Loucy (cell line): Measurements from ENCODE around the gene SMG9.

Experiments
- H2AFZ ChIP-seq: fragments of 200-600 bp; sonication (generic); 2 replicates; pipeline ENCODE4 v1.6.0; 2016; ENCODE audit warnings: antibody characterized with exemption, mild to moderate bottlenecking, low read length, moderate library complexity
- H3F3A ChIP-seq: fragments of 200-600 bp; 2 replicates; pipeline ENCODE4 v1.6.0; 2016; ENCODE audit warnings: antibody characterized with exemption, low read depth, mild to moderate bottlenecking
- H3K27me3 ChIP-seq: fragments of 200-600 bp; sonication (generic); 2 replicates; pipeline ENCODE4 v1.6.1; 2014; ENCODE audit warnings: low read length, mild to moderate bottlenecking; ENCODE audit not compliant: insufficient read depth, poor library complexity, severe bottlenecking
- H3K36me3 ChIP-seq: fragments of 200-600 bp; sonication (generic); 2 replicates; pipeline ENCODE4 v1.6.1; 2016; ENCODE audit warnings: low read length; ENCODE audit not compliant: insufficient read depth
- H3K4me1 ChIP-seq: fragments of 200-600 bp; sonication (generic); 2 replicates; pipeline ENCODE4 v1.5.1; 2014; ENCODE audit warnings: low read length, mild to moderate bottlenecking; ENCODE audit not compliant: insufficient read depth, poor library complexity, severe bottlenecking
- H3K4me2 ChIP-seq: fragments of 200-600 bp; sonication (generic); 2 replicates; pipeline ENCODE4 v1.6.0; 2014; ENCODE audit warnings: antibody characterized with exemption, low read length, low read depth, mild to moderate bottlenecking; ENCODE audit not compliant: poor library complexity, severe bottlenecking
- H3K4me3 ChIP-seq: fragments of 200-600 bp; sonication (generic); 2 replicates; pipeline ENCODE4 v1.5.1; 2014; ENCODE audit warnings: low read length, mild to moderate bottlenecking, mixed read lengths; ENCODE audit not compliant: poor library complexity, severe bottlenecking
- H3K79me2 ChIP-seq: fragments of 200-600 bp; sonication (generic); 2 replicates; pipeline ENCODE4 v1.6.1; 2014; ENCODE audit warnings: low read length; ENCODE audit not compliant: insufficient read depth
- H3K9ac ChIP-seq: fragments of 200-600 bp; sonication (generic); 2 replicates; pipeline ENCODE4 v1.6.0; 2014; ENCODE audit warnings: mild to moderate bottlenecking, low read depth, low read length, moderate library complexity; ENCODE audit not compliant: poor library complexity, severe bottlenecking
- H3K9me2 ChIP-seq: fragments of 200-600 bp; sonication (generic); replicated peaks from 2 replicates; pipeline ENCODE4 v1.6.1; 2016; ENCODE audit warnings: low read depth, low read length, mixed read lengths
- H3K9me3 ChIP-seq: fragments of 200-600 bp; sonication (generic); 2 replicates; pipeline ENCODE4 v1.6.1; 2014; ENCODE audit warnings: mild to moderate bottlenecking, antibody characterized with exemption, low read length, low read depth; ENCODE audit not compliant: insufficient read depth
- H4K20me1 ChIP-seq: fragments of 200-600 bp; sonication (generic); 2 replicates; pipeline ENCODE4 v1.6.0; 2014; ENCODE audit warnings: antibody characterized with exemption, low read length, mild to moderate bottlenecking; ENCODE audit not compliant: insufficient read depth, poor library complexity, severe bottlenecking
- CTCF ChIP-seq: fragments of 200-600 bp; sonication (generic); conservative IDR thresholded peaks from 2 replicates; pipeline ENCODE4 v1.5.1; 2014; ENCODE audit warnings: mild to moderate bottlenecking, antibody characterized with exemption, low read length
- EZH2phosphoT487 ChIP-seq: fragments of 200-600 bp; IDR thresholded peaks from 2 replicates; pipeline ENCODE4 v1.6.1; 2018; ENCODE audit warnings: antibody characterized with exemption, mild to moderate bottlenecking, moderate library complexity, borderline replicate concordance

The SMG9 gene

GRCh38 chr19:43789029-43789428, 34.3 kb upstream of the SMG9 start:
- Histone ChIP-seq H3K9me3 (no peaks in the 10 kb centered on the region), H3K9ac (no peak overlapping the region), H3K79me2 (no peaks in the 10 kb centered on the region), H2AFZ (no peak overlapping the region), H4K20me1 (no peaks in the 10 kb centered on the region), H3F3A (no peaks in the 10 kb centered on the region), H3K36me3 (no peaks in the 10 kb centered on the region), H3K9me2 (no peaks in the 10 kb centered on the region), H3K4me1 (peaks cover 12% of the 10 kb centered on the region), H3K27me3 (no peaks in the 10 kb centered on the region), H3K4me3 (no peak overlapping the region), H3K4me2 (no peak overlapping the region)
- TF ChIP-seq EZH2phosphoT487 (no peak), CTCF (no peak)

- no peaks in the 10 kb centered on the region for H3K36me3 ChIP-seq
- H3K79me2 ChIP-seq = no peaks in the 10 kb centered on the region
- H3K4me2 ChIP-seq = no peak overlapping the region
- H3F3A ChIP-seq = no peaks in the 10 kb centered on the region
- no peaks in the 10 kb centered on the region for H4K20me1 ChIP-seq
- no peak overlapping the region for H3K4me3 ChIP-seq
- H3K9ac ChIP-seq = no peak overlapping the region
- H3K9me3 ChIP-seq = no peaks in the 10 kb centered on the region
- H3K27me3 ChIP-seq = no peaks in the 10 kb centered on the region
- peaks cover 20% of the 10 kb centered on the region for H3K4me1 ChIP-seq
- H2AFZ ChIP-seq = no peak overlapping the region
- H3K9me2 ChIP-seq = no peaks in the 10 kb centered on the region
- no peak for TF ChIP-seq EZH2phosphoT487
- TF ChIP-seq CTCF = no peak
These were observed 31.9 kb upstream of the SMG9 start for GRCh38 chr19:43786665-43787064.

GRCh38 chr19:43784981-43785808, 30.4 kb upstream of the SMG9 start:
- Histone ChIP-seq H2AFZ (peak overlapping the region; percentile 58; the same call in 1 of the 2 replicates), H3K9ac (peak overlapping the region; percentile 50), H4K20me1 (no peaks in the 10 kb centered on the region), H3K9me3 (no peaks in the 10 kb centered on the region), H3K36me3 (no peaks in the 10 kb centered on the region), H3K79me2 (peaks cover 3% of the 10 kb centered on the region; the same call in 1 of the 2 replicates), H3K27me3 (no peaks in the 10 kb centered on the region), H3K4me2 (peak overlapping the region; percentile 52), H3K4me3 (no peak overlapping the region), H3F3A (no peaks in the 10 kb centered on the region), H3K9me2 (no peaks in the 10 kb centered on the region), H3K4me1 (peaks cover 30% of the 10 kb centered on the region)
- peak; percentile 99 for TF ChIP-seq CTCF
- TF ChIP-seq EZH2phosphoT487 = no peak
